Measurements from ENCODE around the gene ATXN1. TPM values are rescaled to one million over a fixed set of nuclear protein-coding genes. Genes with fewer than 3 reads are reported as not detected.

Gene ATXN1
- total and polyA plus RNA-seq, 2 of the 13 experiments (the other 11 are each of a cell fraction or from before 2014, with no cell fraction given): 20.7 to 39.5 TPM

- peak; percentile 98 for TF ChIP-seq SOX13 (IDR thresholded peaks at IDR 0.05)
- TF ChIP-seq SOX13 (CRISPR knock-in tag; conservative IDR thresholded peaks at IDR 0.05 in 1 of 2, IDR thresholded peaks at IDR 0.05 in 1 of 2): peak in 1 of 2 experiments; percentile 100; a peak in 2 of 4 replicates
- no peak for TF ChIP-seq GABPA (IDR thresholded peaks at IDR 0.05; ENCODE audit: low read depth, low read length)
- no peak for TF ChIP-seq GABPA (CRISPR knock-in tag; IDR thresholded peaks at IDR 0.05; ENCODE audit: low read depth)
- TF ChIP-seq ZNF138 (CRISPR knock-in tag; IDR thresholded peaks at IDR 0.05; ENCODE audit: low read depth): no peak
- TF ChIP-seq JUND (CRISPR knock-in tag; IDR thresholded peaks at IDR 0.05): 0 out of 2 replicates have a peak, but pooled peaks have one; percentile 14
- TF ChIP-seq PRMT3 (CRISPR knock-in tag; IDR thresholded peaks at IDR 0.05; ENCODE audit: borderline replicate concordance, low read depth): no peak
- TF ChIP-seq, protein P1, sequence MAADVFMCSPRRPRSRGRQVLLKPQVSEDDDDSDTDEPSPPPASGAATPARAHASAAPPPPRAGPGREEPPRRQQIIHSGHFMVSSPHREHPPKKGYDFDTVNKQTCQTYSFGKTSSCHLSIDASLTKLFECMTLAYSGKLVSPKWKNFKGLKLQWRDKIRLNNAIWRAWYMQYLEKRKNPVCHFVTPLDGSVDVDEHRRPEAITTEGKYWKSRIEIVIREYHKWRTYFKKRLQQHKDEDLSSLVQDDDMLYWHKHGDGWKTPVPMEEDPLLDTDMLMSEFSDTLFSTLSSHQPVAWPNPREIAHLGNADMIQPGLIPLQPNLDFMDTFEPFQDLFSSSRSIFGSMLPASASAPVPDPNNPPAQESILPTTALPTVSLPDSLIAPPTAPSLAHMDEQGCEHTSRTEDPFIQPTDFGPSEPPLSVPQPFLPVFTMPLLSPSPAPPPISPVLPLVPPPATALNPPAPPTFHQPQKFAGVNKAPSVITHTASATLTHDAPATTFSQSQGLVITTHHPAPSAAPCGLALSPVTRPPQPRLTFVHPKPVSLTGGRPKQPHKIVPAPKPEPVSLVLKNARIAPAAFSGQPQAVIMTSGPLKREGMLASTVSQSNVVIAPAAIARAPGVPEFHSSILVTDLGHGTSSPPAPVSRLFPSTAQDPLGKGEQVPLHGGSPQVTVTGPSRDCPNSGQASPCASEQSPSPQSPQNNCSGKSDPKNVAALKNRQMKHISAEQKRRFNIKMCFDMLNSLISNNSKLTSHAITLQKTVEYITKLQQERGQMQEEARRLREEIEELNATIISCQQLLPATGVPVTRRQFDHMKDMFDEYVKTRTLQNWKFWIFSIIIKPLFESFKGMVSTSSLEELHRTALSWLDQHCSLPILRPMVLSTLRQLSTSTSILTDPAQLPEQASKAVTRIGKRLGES (CRISPR knock-in tag; IDR thresholded peaks at IDR 0.05; ENCODE audit: borderline replicate concordance): no peak
- TF ChIP-seq ZNF12 (CRISPR knock-in tag; IDR thresholded peaks at IDR 0.05): peak; percentile 71
- no peak for TF ChIP-seq ZNF17 (CRISPR knock-in tag; IDR thresholded peaks at IDR 0.05)
- TF ChIP-seq, protein P2, sequence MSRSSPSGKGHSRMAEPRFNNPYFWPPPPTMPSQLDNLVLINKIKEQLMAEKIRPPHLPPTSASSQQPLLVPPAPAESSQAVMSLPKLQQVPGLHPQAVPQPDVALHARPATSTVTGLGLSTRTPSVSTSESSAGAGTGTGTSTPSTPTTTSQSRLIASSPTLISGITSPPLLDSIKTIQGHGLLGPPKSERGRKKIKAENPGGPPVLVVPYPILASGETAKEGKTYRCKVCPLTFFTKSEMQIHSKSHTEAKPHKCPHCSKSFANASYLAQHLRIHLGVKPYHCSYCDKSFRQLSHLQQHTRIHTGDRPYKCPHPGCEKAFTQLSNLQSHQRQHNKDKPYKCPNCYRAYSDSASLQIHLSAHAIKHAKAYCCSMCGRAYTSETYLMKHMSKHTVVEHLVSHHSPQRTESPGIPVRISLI (CRISPR knock-in tag; IDR thresholded peaks at IDR 0.05; ENCODE audit: borderline replicate concordance): no peak
- TF ChIP-seq THRA (CRISPR knock-in tag; IDR thresholded peaks at IDR 0.05; ENCODE audit: borderline replicate concordance): 0 out of 2 replicates have a peak, but pooled peaks have one; percentile 18
- no peak for TF ChIP-seq ZFX (CRISPR knock-in tag; IDR thresholded peaks at IDR 0.05; ENCODE audit: low read depth)
- no peak for TF ChIP-seq CREB1 (IDR thresholded peaks at IDR 0.05)
- peak; percentile 53; the same call in 1 of the 2 replicates for TF ChIP-seq CREB1 (CRISPR knock-in tag; IDR thresholded peaks at IDR 0.05)
- TF ChIP-seq, protein P3, sequence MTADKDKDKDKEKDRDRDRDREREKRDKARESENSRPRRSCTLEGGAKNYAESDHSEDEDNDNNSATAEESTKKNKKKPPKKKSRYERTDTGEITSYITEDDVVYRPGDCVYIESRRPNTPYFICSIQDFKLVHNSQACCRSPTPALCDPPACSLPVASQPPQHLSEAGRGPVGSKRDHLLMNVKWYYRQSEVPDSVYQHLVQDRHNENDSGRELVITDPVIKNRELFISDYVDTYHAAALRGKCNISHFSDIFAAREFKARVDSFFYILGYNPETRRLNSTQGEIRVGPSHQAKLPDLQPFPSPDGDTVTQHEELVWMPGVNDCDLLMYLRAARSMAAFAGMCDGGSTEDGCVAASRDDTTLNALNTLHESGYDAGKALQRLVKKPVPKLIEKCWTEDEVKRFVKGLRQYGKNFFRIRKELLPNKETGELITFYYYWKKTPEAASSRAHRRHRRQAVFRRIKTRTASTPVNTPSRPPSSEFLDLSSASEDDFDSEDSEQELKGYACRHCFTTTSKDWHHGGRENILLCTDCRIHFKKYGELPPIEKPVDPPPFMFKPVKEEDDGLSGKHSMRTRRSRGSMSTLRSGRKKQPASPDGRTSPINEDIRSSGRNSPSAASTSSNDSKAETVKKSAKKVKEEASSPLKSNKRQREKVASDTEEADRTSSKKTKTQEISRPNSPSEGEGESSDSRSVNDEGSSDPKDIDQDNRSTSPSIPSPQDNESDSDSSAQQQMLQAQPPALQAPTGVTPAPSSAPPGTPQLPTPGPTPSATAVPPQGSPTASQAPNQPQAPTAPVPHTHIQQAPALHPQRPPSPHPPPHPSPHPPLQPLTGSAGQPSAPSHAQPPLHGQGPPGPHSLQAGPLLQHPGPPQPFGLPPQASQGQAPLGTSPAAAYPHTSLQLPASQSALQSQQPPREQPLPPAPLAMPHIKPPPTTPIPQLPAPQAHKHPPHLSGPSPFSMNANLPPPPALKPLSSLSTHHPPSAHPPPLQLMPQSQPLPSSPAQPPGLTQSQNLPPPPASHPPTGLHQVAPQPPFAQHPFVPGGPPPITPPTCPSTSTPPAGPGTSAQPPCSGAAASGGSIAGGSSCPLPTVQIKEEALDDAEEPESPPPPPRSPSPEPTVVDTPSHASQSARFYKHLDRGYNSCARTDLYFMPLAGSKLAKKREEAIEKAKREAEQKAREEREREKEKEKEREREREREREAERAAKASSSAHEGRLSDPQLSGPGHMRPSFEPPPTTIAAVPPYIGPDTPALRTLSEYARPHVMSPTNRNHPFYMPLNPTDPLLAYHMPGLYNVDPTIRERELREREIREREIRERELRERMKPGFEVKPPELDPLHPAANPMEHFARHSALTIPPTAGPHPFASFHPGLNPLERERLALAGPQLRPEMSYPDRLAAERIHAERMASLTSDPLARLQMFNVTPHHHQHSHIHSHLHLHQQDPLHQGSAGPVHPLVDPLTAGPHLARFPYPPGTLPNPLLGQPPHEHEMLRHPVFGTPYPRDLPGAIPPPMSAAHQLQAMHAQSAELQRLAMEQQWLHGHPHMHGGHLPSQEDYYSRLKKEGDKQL (CRISPR knock-in tag; IDR thresholded peaks at IDR 0.05; ENCODE audit: low read depth): 0 out of 2 replicates have a peak, but pooled peaks have one; percentile 45
- TF ChIP-seq CEBPB (IDR thresholded peaks at IDR 0.05; ENCODE audit: borderline replicate concordance, low read depth, low read length): peak; percentile 90
- TF ChIP-seq CEBPG (CRISPR knock-in tag; IDR thresholded peaks at IDR 0.05): peak; percentile 96
- peak; percentile 40; the same call in 1 of the 2 replicates for TF ChIP-seq FOSL1 (CRISPR knock-in tag; IDR thresholded peaks at IDR 0.05; ENCODE audit: borderline replicate concordance)
These were observed 70.6 kb downstream of the ATXN1 start (continued) for GRCh38 chr6:16690608-16691142.
